Mesendoderm (in vitro differentiated cells): ENCODE results near the gene ST6GAL1.

Experiments used
- DNase-seq: peaks from one replicate; pipeline ENCODE4 v3.0.0; 2013
- H2AK5ac ChIP-seq: 2 replicates; pipeline ENCODE4 v1.6.1; 2013; ENCODE audit warnings: low read length, inconsistent platforms
- H2BK120ac ChIP-seq: 2 replicates; pipeline ENCODE4 v1.6.1; 2013; ENCODE audit warnings: low read depth, mild to moderate bottlenecking, low read length, moderate library complexity, mixed read lengths
- H2BK15ac ChIP-seq: replicated peaks from 2 replicates; pipeline ENCODE4 v1.6.1; 2013; ENCODE audit warnings: low read depth, mild to moderate bottlenecking, moderate library complexity
- H2BK5ac ChIP-seq: 2 replicates; pipeline ENCODE4 v1.6.1; 2013; ENCODE audit warnings: low read length, inconsistent platforms
- H3K18ac ChIP-seq: 2 replicates; pipeline ENCODE4 v1.6.1; 2013; ENCODE audit warnings: mild to moderate bottlenecking, low read length, mixed read lengths
- H3K23ac ChIP-seq: one replicate; pipeline ENCODE4 v1.6.1; 2013; ENCODE audit warnings: low read length
- H3K27ac ChIP-seq: 2 replicates; pipeline ENCODE4 v1.5.1; 2013; ENCODE audit warnings: low read depth, mild to moderate bottlenecking, inconsistent platforms, low read length, moderate library complexity
- H3K27me3 ChIP-seq: 2 replicates; pipeline ENCODE4 v1.6.1; 2013; ENCODE audit warnings: low read length, control low read depth, mild to moderate bottlenecking, inconsistent platforms; ENCODE audit not compliant: insufficient read depth, poor library complexity
- H3K36me3 ChIP-seq: 2 replicates; pipeline ENCODE4 v1.6.1; 2013; ENCODE audit warnings: low read length, inconsistent platforms; ENCODE audit not compliant: control insufficient read depth, insufficient read depth
- H3K4ac ChIP-seq: one replicate; pipeline ENCODE4 v1.6.1; 2013; ENCODE audit warnings: low read depth, mild to moderate bottlenecking, low read length, moderate library complexity
- H3K4me1 ChIP-seq: 2 replicates; pipeline ENCODE4 v1.6.1; 2013; ENCODE audit warnings: low read depth, low read length, inconsistent platforms; ENCODE audit not compliant: control insufficient read depth
- H3K4me2 ChIP-seq: 2 replicates; pipeline ENCODE4 v1.6.1; 2013; ENCODE audit warnings: low read length
- H3K4me3 ChIP-seq: 2 replicates; pipeline ENCODE4 v1.5.1; 2013; ENCODE audit warnings: mild to moderate bottlenecking, low read length
- H3K56ac ChIP-seq: one replicate; pipeline ENCODE4 v1.6.1; 2013; ENCODE audit warnings: low read length
- H3K79me1 ChIP-seq: 2 replicates; pipeline ENCODE4 v1.6.1; 2013; ENCODE audit warnings: low read length, inconsistent platforms
- H3K79me2 ChIP-seq: 2 replicates; pipeline ENCODE4 v1.6.1; 2013; ENCODE audit warnings: mild to moderate bottlenecking, low read length; ENCODE audit not compliant: control insufficient read depth, insufficient read depth
- H3K9ac ChIP-seq: 2 replicates; pipeline ENCODE4 v1.6.1; 2013; ENCODE audit warnings: low read length, inconsistent platforms
- H4K5ac ChIP-seq: one replicate; pipeline ENCODE4 v1.6.1; 2013; ENCODE audit warnings: low read length
- H4K8ac ChIP-seq: one replicate; pipeline ENCODE4 v1.6.1; 2013; ENCODE audit warnings: low read depth, mild to moderate bottlenecking, control low read depth, low read length, moderate library complexity
- WGBS: extraction: QIAGEN DNeasy Blood & Tissue Kit; methylation state at CpG from one replicate; pipeline ENCODE4 v1.1.7; 2013; ENCODE audit warnings: low lambda C conversion rate, missing lambda C conversion rate; ENCODE audit not compliant: insufficient coverage; ENCODE audit errors: extremely low coverage; 5-methylcytosine and 5-hydroxymethylcytosine counted together

The ST6GAL1 gene

GRCh38 chr3:187011915-187012314 is 81.6 kb downstream of the ST6GAL1 start:
- Histone ChIP-seq H3K56ac (peak overlapping the region; percentile 63), H3K4ac (no peak overlapping the region), H3K4me2 (no peak overlapping the region), H3K23ac (no peak overlapping the region), H2AK5ac (peak overlapping the region; percentile 32), H3K36me3 (no peaks in the 10 kb centered on the region), H3K4me3 (no peak overlapping the region), H4K8ac (no peak overlapping the region), H3K79me2 (no peaks in the 10 kb centered on the region), H3K18ac (no peak overlapping the region), H3K27ac (no peak overlapping the region), H2BK120ac (no peak overlapping the region), H4K5ac (no peak overlapping the region), H2BK5ac (peak overlapping the region; percentile 83), H2BK15ac (no peak overlapping the region), H3K4me1 (no peaks in the 10 kb centered on the region), H3K27me3 (no peaks in the 10 kb centered on the region), H3K9ac (no peak overlapping the region), H3K79me1 (peaks cover 10% of the 10 kb centered on the region)
- no CpG with 5 or more reads among the region's 7 CpGs for WGBS
- no peak for DNase-seq

GRCh38 chr3:187012609-187013051 is 82.3 kb downstream of the ST6GAL1 start:
- H4K8ac ChIP-seq = no peak overlapping the region
- H3K4me1 ChIP-seq = no peaks in the 10 kb centered on the region
- H3K79me2 ChIP-seq = no peaks in the 10 kb centered on the region
- H3K36me3 ChIP-seq = no peaks in the 10 kb centered on the region
- H3K27me3 ChIP-seq = no peaks in the 10 kb centered on the region
- no CpG with 5 or more reads among the region's 7 CpGs for WGBS
- no peak overlapping the region for H4K5ac ChIP-seq
- no peak overlapping the region for H3K56ac ChIP-seq
- no peak overlapping the region for H2BK5ac ChIP-seq
- DNase-seq = no peak
- H3K9ac ChIP-seq = no peak overlapping the region
- no peak overlapping the region for H3K27ac ChIP-seq
- H2BK120ac ChIP-seq = no peak overlapping the region
- no peak overlapping the region for H3K18ac ChIP-seq
- no peak overlapping the region for H2AK5ac ChIP-seq
- H3K4me2 ChIP-seq = no peak overlapping the region
- H2BK15ac ChIP-seq = no peak overlapping the region
- H3K4ac ChIP-seq = no peak overlapping the region
- no peak overlapping the region for H3K4me3 ChIP-seq
- no peak overlapping the region for H3K23ac ChIP-seq
- peaks cover 10% of the 10 kb centered on the region for H3K79me1 ChIP-seq

- no CpG with 5 or more reads among the region's 4 CpGs for WGBS
These were observed 82.9 kb downstream of the ST6GAL1 start for GRCh38 chr3:187013159-187013716.

GRCh38 chr3:187014417-187014864 is 84.1 kb downstream of the ST6GAL1 start:
- H3K79me2 ChIP-seq = no peaks in the 10 kb centered on the region
- H3K4me2 ChIP-seq = no peak overlapping the region
- H4K5ac ChIP-seq = no peak overlapping the region
- no peak overlapping the region for H3K4me3 ChIP-seq
- H3K9ac ChIP-seq = no peak overlapping the region
- H3K56ac ChIP-seq = no peak overlapping the region
- no peaks in the 10 kb centered on the region for H3K4me1 ChIP-seq
- no peak overlapping the region for H2AK5ac ChIP-seq
- H3K18ac ChIP-seq = no peak overlapping the region
- H3K36me3 ChIP-seq = no peaks in the 10 kb centered on the region
- no peak for DNase-seq
- H3K4ac ChIP-seq = no peak overlapping the region
- H4K8ac ChIP-seq = no peak overlapping the region
- H3K79me1 ChIP-seq = peaks cover 10% of the 10 kb centered on the region
- no peak overlapping the region for H2BK5ac ChIP-seq
- no peak overlapping the region for H3K27ac ChIP-seq
- peak overlapping the region; percentile 97 for H3K23ac ChIP-seq
- H2BK120ac ChIP-seq = no peak overlapping the region
- no peak overlapping the region for H2BK15ac ChIP-seq
- H3K27me3 ChIP-seq = no peaks in the 10 kb centered on the region
- WGBS = no CpG with 5 or more reads among the region's 2 CpGs

More at GRCh38 chr3:187013159-187013716, 82.9 kb downstream of the ST6GAL1 start:
- no peak overlapping the region for H4K8ac ChIP-seq
- no peaks in the 10 kb centered on the region for H3K4me1 ChIP-seq
- H3K4me3 ChIP-seq = no peak overlapping the region
- H3K4me2 ChIP-seq = no peak overlapping the region
- no peak overlapping the region for H3K56ac ChIP-seq
- no peak overlapping the region for H3K23ac ChIP-seq
- H2BK120ac ChIP-seq = no peak overlapping the region
- H3K27ac ChIP-seq = no peak overlapping the region
- no peaks in the 10 kb centered on the region for H3K27me3 ChIP-seq
- H3K18ac ChIP-seq = no peak overlapping the region
- H3K4ac ChIP-seq = no peak overlapping the region
- no peaks in the 10 kb centered on the region for H3K36me3 ChIP-seq
- peaks cover 10% of the 10 kb centered on the region for H3K79me1 ChIP-seq
- no peak overlapping the region for H4K5ac ChIP-seq
- no peak overlapping the region for H2AK5ac ChIP-seq
- H3K9ac ChIP-seq = no peak overlapping the region
- H3K79me2 ChIP-seq = no peaks in the 10 kb centered on the region
- no peak for DNase-seq
- H2BK5ac ChIP-seq = no peak overlapping the region
- no peak overlapping the region for H2BK15ac ChIP-seq

- Histone ChIP-seq H3K79me1 (peaks cover 10% of the 10 kb centered on the region), H3K23ac (no peak overlapping the region), H2BK15ac (no peak overlapping the region)
These were observed 85.7 kb downstream of the ST6GAL1 start for GRCh38 chr3:187015903-187016638.

More at GRCh38 chr3:187015903-187016638, 85.7 kb downstream of the ST6GAL1 start:
- H3K27ac ChIP-seq = no peak overlapping the region
- no peak overlapping the region for H4K5ac ChIP-seq
- H3K27me3 ChIP-seq = no peaks in the 10 kb centered on the region
- no peak overlapping the region for H3K4ac ChIP-seq
- no peaks in the 10 kb centered on the region for H3K36me3 ChIP-seq
- WGBS = no CpG with 5 or more reads among the region's 14 CpGs
- no peak overlapping the region for H2AK5ac ChIP-seq
- H2BK5ac ChIP-seq = no peak overlapping the region
- H3K4me2 ChIP-seq = no peak overlapping the region
- H2BK120ac ChIP-seq = no peak overlapping the region
- no peak for DNase-seq
- H3K79me2 ChIP-seq = no peaks in the 10 kb centered on the region
- H3K9ac ChIP-seq = no peak overlapping the region
- no peak overlapping the region for H3K18ac ChIP-seq
- no peaks in the 10 kb centered on the region for H3K4me1 ChIP-seq
- no peak overlapping the region for H3K56ac ChIP-seq
- no peak overlapping the region for H4K8ac ChIP-seq
- H3K4me3 ChIP-seq = no peak overlapping the region
